K562 (cell line): Measurements from ENCODE around the gene SERPINF2. TPM values are rescaled to one million over a fixed set of nuclear protein-coding genes. Genes with fewer than 3 reads are reported as not detected.

Source experiments
- ATAC-seq: fragments of 200-7000 bp; cut with Tn5 transposase; 3 replicates; pipeline ENCODE4 v1.9.1; 2020; ENCODE audit warnings: moderate library complexity
- BruUV-seq: library from RNA; stranded (reverse); fragments of 400-500 nt; replicated peaks from 2 replicates; lab custom pipeline; 2021; lab: Mats Ljungman, UMichigan
- CTCF ChIA-PET: fragments of 300-600 bp; formaldehyde crosslinking; extraction: SDS; loops from one replicate; lab custom pipeline; 2021; ENCODE audit warnings: low intra/inter-chr PET ratio; lab: Yijun Ruan, JAX
- POLR2A ChIA-PET: fragments of 300-600, 350-650 bp; sonication (Branson Sonifier 250); formaldehyde crosslinking; extraction: SDS; loops from one replicate; lab custom pipeline; 2021; ENCODE audit warnings: antibody characterized with exemption, inconsistent platforms; lab: Yijun Ruan, JAX
- DNase-seq, 4 experiments: peaks; one replicate each; pipeline versions ENCODE4 v3.0.0 to v3.0.0-alpha.2; 2011 to 2018; ENCODE audit warnings: low spot score in 3 of 4, mixed read lengths in 3 of 4; ENCODE audit errors: extremely low read depth in 1 of 4
- FAIRE-seq: peaks from 2 replicates; lab custom pipeline; 2011; peaks lifted over from hg19 to GRCh38; lab: Jason Lieb, UNC
- H2AFZ ChIP-seq: 2 replicates; pipeline ENCODE4 v1.6.0; 2011; ENCODE audit warnings: low read depth, low read length, control low read depth, inconsistent platforms
- H3K27ac ChIP-seq: fragments of 200-600 bp; 3 replicates; pipeline ENCODE4 v1.8.0; 2011; ENCODE audit warnings: low read depth, mild to moderate bottlenecking, control low read depth, inconsistent platforms, low read length, moderate library complexity, mixed read lengths; ENCODE audit errors: extremely low read depth
- H3K27me3 ChIP-seq, 2 experiments: fragments of 300-600 bp in 1 of 2; 2 replicates in 1 of 2; 3 replicates in 1 of 2; pipeline versions ENCODE4 v1.6.0 to v1.8.0; 2011; ENCODE audit warnings: inconsistent platforms in 2 of 2, low read length in 2 of 2, mild to moderate bottlenecking in 1 of 2, mixed read lengths in 1 of 2, moderate library complexity in 1 of 2; ENCODE audit not compliant: control insufficient read depth in 2 of 2, insufficient read depth in 2 of 2
- H3K36me3 ChIP-seq: fragments of 300-600 bp; 3 replicates; pipeline ENCODE4 v1.8.0; 2011; ENCODE audit warnings: mild to moderate bottlenecking, low read length, inconsistent platforms; ENCODE audit not compliant: control insufficient read depth, insufficient read depth
- H3K4me1 ChIP-seq, 2 experiments: fragments of 200-600 bp in 1 of 2; replicated peaks in 1 of 2; 2 replicates in 1 of 2; 3 replicates in 1 of 2; pipeline versions ENCODE4 v1.5.1 to v1.8.0; 2011; ENCODE audit warnings: inconsistent platforms in 2 of 2, low read length in 2 of 2, mild to moderate bottlenecking in 1 of 2, mixed read lengths in 1 of 2, moderate library complexity in 1 of 2; ENCODE audit not compliant: control insufficient read depth in 2 of 2, insufficient read depth in 2 of 2
- H3K4me2 ChIP-seq: 2 replicates; pipeline ENCODE4 v1.6.1; 2011; ENCODE audit warnings: low read length, control low read depth, inconsistent platforms, mixed read lengths; ENCODE audit not compliant: insufficient read depth
- H3K4me3 ChIP-seq: fragments of 200-600 bp; sonication (generic), shearing (Covaris generic); 2 replicates; pipeline ENCODE4 v1.5.1; 2016; ENCODE audit warnings: control low read depth, inconsistent platforms
- H3K79me2 ChIP-seq: fragments of 200-600 bp; 3 replicates; pipeline ENCODE4 v1.8.0; 2011; ENCODE audit warnings: low read length, inconsistent platforms; ENCODE audit not compliant: control insufficient read depth, insufficient read depth
- H3K9ac ChIP-seq, 2 experiments: 2 replicates each; pipeline versions ENCODE4 v1.6.0 to v1.6.1; 2011; ENCODE audit warnings: low read depth in 2 of 2, low read length in 2 of 2, control low read depth in 1 of 2, inconsistent platforms in 1 of 2, mild to moderate bottlenecking in 1 of 2, mixed read lengths in 1 of 2; ENCODE audit not compliant: insufficient read depth in 1 of 2
- H3K9me1 ChIP-seq: one replicate; pipeline ENCODE4 v1.6.0; 2011; ENCODE audit warnings: inconsistent platforms, mild to moderate bottlenecking, low read length, moderate library complexity; ENCODE audit not compliant: control insufficient read depth, insufficient read depth
- H3K9me3 ChIP-seq: replicated peaks from 2 replicates; pipeline ENCODE4 v1.5.1; 2011; ENCODE audit warnings: low read depth, low read length, inconsistent platforms; ENCODE audit not compliant: control insufficient read depth, insufficient read depth
- H4K20me1 ChIP-seq: replicated peaks from 2 replicates; pipeline ENCODE4 v1.6.1; 2011; ENCODE audit warnings: low read length, inconsistent platforms, mixed read lengths; ENCODE audit not compliant: control insufficient read depth, insufficient read depth
- ATF6 ChIP-seq: sonication (generic); formaldehyde crosslinking; IDR thresholded peaks from 2 replicates; pipeline ENCODE4 v1.4.0; 2020; ENCODE audit warnings: mild to moderate bottlenecking, missing genetic modification reagents
- BDP1 ChIP-seq: IDR thresholded peaks from 3 replicates; pipeline ENCODE4 v1.6.1; 2011; ENCODE audit not compliant: insufficient read length, insufficient read depth
- FOXM1 ChIP-seq, 2 experiments: fragments of 450-650 bp in 1 of 2; sonication (generic) in 1 of 2; formaldehyde crosslinking in 1 of 2; IDR thresholded peaks; 2 replicates each; pipeline versions ENCODE4 v1.6.1 to v1.9.0; 2017 to 2022; ENCODE audit warnings: low read depth in 2 of 2, mild to moderate bottlenecking in 2 of 2, missing genetic modification reagents in 1 of 2, moderate library complexity in 1 of 2
- SRSF1 ChIP-seq: fragments of 200-400 bp; formaldehyde crosslinking; IDR thresholded peaks from 2 replicates; pipeline ENCODE4 v1.6.1; 2017; ENCODE audit warnings: mild to moderate bottlenecking, low read depth, low read length, moderate library complexity
- TBL1XR1 ChIP-seq, 2 experiments: IDR thresholded peaks; 2 replicates each; pipeline ENCODE4 v1.6.1; 2012; ENCODE audit warnings: improper control_type of control experiment in 2 of 2, low read length in 2 of 2, mild to moderate bottlenecking in 1 of 2
- ZBTB9 ChIP-seq: fragments of 450-650 bp; formaldehyde crosslinking; IDR thresholded peaks from 2 replicates; pipeline ENCODE4 v1.4.0; 2020; ENCODE audit warnings: mild to moderate bottlenecking, moderate library complexity
- ZEB2 ChIP-seq: fragments of 450-650 bp; IDR thresholded peaks from 2 replicates; pipeline ENCODE4 v1.6.1; 2016
- ZNF133 ChIP-seq: fragments of 250-450 bp; sonication (Bioruptor Pico); IDR thresholded peaks from 2 replicates; pipeline ENCODE4 v1.4.0; 2020; ENCODE audit warnings: mild to moderate bottlenecking
- ZNF184 ChIP-seq: sonication (generic); formaldehyde crosslinking; IDR thresholded peaks from 2 replicates; pipeline ENCODE4 v1.5.0; 2020; ENCODE audit warnings: missing genetic modification reagents
- ZNF695 ChIP-seq: fragments of 450-650 bp; formaldehyde crosslinking; IDR thresholded peaks from 2 replicates; pipeline ENCODE4 v1.4.0; 2020; ENCODE audit warnings: mild to moderate bottlenecking, moderate library complexity
- WGBS: fragments of 100-300 bp; shearing (Covaris generic); methylation state at CpG from one replicate; pipeline ENCODE4 v1.1.6; 2016; ENCODE audit warnings: low coverage, mixed read lengths; ENCODE audit not compliant: insufficient coverage; ENCODE audit errors: missing lambda C conversion rate; 5-methylcytosine and 5-hydroxymethylcytosine counted together
- in situ Hi-C: fragments of 300-500 bp; cut with MboI; formaldehyde crosslinking; loops from 4 replicates; pipeline ENCODE4 v1.15.0; 2018; ENCODE audit warnings: inconsistent platforms, mixed read lengths
- intact Hi-C: fragments of 100-400 bp; cut with micrococcal nuclease; formaldehyde crosslinking; loops from 2 replicates; pipeline ENCODE4 v1.14.2; 2022
- polyA plus RNA-seq, 8 experiments: library from polyadenylated mRNA; depleted of rRNA in 4 of 8; stranded (reverse) in 5 of 8; unstranded in 3 of 8; fragments of >200 nt; fragmentation: Nextera tagmentation in 2 of 8; fragmentation: Illumina TruSeq in 1 of 8; extraction: Ambion mirVana in 2 of 8; extraction: Trizol in 1 of 8; gene quantifications; 2 replicates each; pipeline versions ENCODE4 v1.2.1 to v1.2.3, GENCODE V29; 2011 to 2014; ENCODE audit warnings: inconsistent platforms in 1 of 8, missing spikeins in 1 of 8
- total RNA-seq, 7 experiments: library from RNA; depleted of rRNA in 6 of 7; stranded (reverse); fragments of >200 nt in 6 of 7; fragmentation: Illumina TruSeq in 2 of 7; extraction: Trizol in 2 of 7; gene quantifications; 2 replicates each; pipeline versions ENCODE4 v1.2.1 to v1.2.3, GENCODE V29; 2011 to 2021; ENCODE audit warnings: low replicate concordance in 1 of 7
- TF ChIP-seq, protein P1 (sequence below): fragments of 200-800 bp; sonication (Bioruptor generic); IDR thresholded peaks from 2 replicates; pipeline ENCODE4 v1.6.1; 2017; ENCODE audit warnings: missing genetic modification characterization, missing compliant biosample characterization
- TF ChIP-seq, protein P2 (sequence below): fragments of 250-450 bp; sonication (Bioruptor Pico); IDR thresholded peaks from 2 replicates; pipeline ENCODE4 v1.5.0; 2021; ENCODE audit warnings: mild to moderate bottlenecking, moderate library complexity

The SERPINF2 gene
- total and polyA plus RNA-seq, 9 of the 15 experiments (the other 6 are each of a cell fraction or from before 2014, with no cell fraction given): 0.22 TPM; not detected in 8

DNA sequence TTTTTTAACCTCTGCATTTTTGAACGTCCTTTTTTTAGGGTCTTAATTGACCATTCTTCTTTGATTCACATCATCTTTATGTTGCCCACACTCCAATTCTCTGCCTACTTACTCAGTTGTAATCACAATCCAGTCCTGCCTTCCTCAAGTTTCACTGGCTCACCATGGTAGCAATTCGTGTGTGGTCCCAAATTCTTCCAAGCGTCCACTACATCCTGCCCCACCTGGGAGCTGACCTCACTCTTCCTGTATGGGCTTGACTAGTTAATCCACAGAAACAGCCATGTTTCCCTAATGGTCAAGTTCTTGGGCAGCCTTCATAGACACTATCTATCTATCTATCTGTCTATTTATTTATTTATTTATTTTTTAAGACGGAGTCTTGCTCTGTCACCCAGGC is 39.6 kb upstream of the SERPINF2 start:
- no peak overlapping the region for H3K9ac ChIP-seq
- no peak overlapping the region for H2AFZ ChIP-seq
- no peak for DNase-seq
- no TSS peak for BruUV-seq
- no peaks in the 10 kb centered on the region for H3K27me3 ChIP-seq
- no peaks in the 10 kb centered on the region for H4K20me1 ChIP-seq
- no peaks in the 10 kb centered on the region for H3K79me2 ChIP-seq
- H3K4me3 ChIP-seq: no peak overlapping the region
- no peak for TF ChIP-seq FOXM1 (IDR thresholded peaks at IDR 0.05; ENCODE audit: low read depth)
- TF ChIP-seq FOXM1 (CRISPR knock-in tag; IDR thresholded peaks at IDR 0.05; ENCODE audit: low read depth): no peak
- TF ChIP-seq, protein P1, sequence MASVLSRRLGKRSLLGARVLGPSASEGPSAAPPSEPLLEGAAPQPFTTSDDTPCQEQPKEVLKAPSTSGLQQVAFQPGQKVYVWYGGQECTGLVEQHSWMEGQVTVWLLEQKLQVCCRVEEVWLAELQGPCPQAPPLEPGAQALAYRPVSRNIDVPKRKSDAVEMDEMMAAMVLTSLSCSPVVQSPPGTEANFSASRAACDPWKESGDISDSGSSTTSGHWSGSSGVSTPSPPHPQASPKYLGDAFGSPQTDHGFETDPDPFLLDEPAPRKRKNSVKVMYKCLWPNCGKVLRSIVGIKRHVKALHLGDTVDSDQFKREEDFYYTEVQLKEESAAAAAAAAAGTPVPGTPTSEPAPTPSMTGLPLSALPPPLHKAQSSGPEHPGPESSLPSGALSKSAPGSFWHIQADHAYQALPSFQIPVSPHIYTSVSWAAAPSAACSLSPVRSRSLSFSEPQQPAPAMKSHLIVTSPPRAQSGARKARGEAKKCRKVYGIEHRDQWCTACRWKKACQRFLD (CRISPR knock-in tag): no peak
- no peak for TF ChIP-seq ATF6 (CRISPR knock-in tag)
- TF ChIP-seq ZNF133 (CRISPR knock-in tag): no peak
- TF ChIP-seq ZEB2: no peak
- TF ChIP-seq, protein P2, sequence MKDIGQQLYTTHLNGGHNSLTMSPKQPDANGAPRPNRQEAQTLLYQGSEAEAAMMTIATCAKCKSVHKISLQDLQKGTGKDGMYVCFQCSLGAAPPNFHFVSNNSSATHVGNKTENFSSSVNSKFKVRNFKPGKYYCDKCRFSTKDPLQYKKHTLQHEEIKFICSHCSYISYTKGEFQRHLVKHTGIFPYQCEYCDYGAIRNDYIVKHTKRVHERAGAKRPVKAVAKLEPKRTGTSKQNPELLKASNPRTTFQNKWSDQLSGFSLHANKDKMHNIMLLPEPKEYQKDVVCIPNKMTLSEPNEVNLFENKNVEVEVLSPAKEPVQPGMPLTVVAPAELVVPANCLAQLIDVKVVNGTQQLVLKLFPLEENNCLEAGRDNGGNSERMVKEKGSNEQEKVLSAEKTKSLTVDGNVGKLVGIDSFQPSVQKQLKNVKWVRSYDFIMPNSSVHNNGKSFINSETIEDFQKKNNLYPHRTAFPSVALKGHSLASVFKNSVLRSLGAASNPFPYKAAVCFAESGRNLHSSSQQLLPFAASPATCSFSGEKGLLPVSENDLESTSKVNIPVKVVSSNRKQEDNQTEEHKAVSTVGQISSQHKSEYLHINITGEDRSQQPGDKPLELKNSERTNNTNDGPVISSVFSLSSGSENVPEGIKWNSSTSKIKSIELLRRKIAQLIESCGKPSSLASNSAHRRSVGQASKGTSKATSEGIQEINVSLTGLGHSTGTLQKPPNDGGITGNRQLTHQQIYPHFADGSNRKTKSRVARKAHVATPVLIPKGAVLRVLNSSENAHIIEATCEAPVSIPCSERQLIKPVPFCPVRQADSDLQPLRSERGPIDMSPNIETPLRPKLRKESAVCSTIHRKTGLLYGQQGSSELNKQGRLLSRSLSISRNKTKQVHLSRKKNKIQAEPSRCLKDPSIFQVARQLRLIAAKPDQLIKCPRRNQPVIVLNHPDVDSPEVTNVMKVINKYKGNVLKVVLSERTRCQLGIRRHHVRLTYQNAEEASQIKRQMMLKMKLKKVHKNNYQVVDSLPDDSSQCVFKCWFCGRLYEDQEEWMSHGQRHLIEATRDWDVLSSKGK: no peak
- no peak for TF ChIP-seq ZNF184
- no peak for TF ChIP-seq TBL1XR1 (IDR thresholded peaks at IDR 0.05; ENCODE audit: low read length in 2 of 2)
- TF ChIP-seq BDP1: no peak
- no peak for TF ChIP-seq SRSF1
- TF ChIP-seq ZNF695 (CRISPR knock-in tag): no peak
- TF ChIP-seq ZBTB9: no peak
- TF ChIP-seq, all 486 proteins: peak for 0
- H3K4me2 ChIP-seq: no peak overlapping the region
- no peaks in the 10 kb centered on the region for H3K9me3 ChIP-seq
- POLR2A ChIA-PET: no interaction called here
- H3K9me1 ChIP-seq: no peaks in the 10 kb centered on the region
- CTCF ChIA-PET: no interaction called here
- in situ Hi-C loops: no loop called here
- ATAC-seq (no peak), FAIRE-seq (no peak)
- no peaks in the 10 kb centered on the region for H3K36me3 ChIP-seq
- H3K4me1 ChIP-seq: peaks cover 8 to 19% of the 10 kb centered on the region in 2 experiments; a peak in 4 of 5 replicates
- WGBS: 28% methylated on average over 4 of the region's 4 CpGs
- intact Hi-C loops: no loop called here
- no peak overlapping the region for H3K27ac ChIP-seq
